T-helper 17 cell (primary cell): ENCODE data around the gene NR5A2. TPM values are rescaled to one million over a fixed set of nuclear protein-coding genes. Genes with fewer than 3 reads are reported as not detected.

Experiments
- ATAC-seq: fragments of 150-1000 bp; cut with Tn5 transposase; 2 replicates; pipeline ENCODE4 v1.10.0; 2021; ENCODE audit warnings: mild to moderate bottlenecking, moderate library complexity
- DNase-seq, 3 donors: peaks; one replicate each; pipeline versions ENCODE4 v3.0.0 to v3.0.0-alpha.2; 2020 to 2021
- H3K9me3 ChIP-seq: one replicate; pipeline ENCODE4 v1.7.0; 2013; ENCODE audit warnings: low read length, mild to moderate bottlenecking; ENCODE audit not compliant: control insufficient read depth, poor library complexity, severe bottlenecking
- H3K27ac Mint-ChIP-seq: one replicate; pipeline ENCODE4 v1.8.0; 2022; ENCODE audit warnings: mild to moderate bottlenecking, moderate library complexity, mixed read lengths
- H3K27me3 Mint-ChIP-seq: one replicate; pipeline ENCODE4 v1.8.0; 2022; ENCODE audit warnings: mixed read lengths
- H3K36me3 Mint-ChIP-seq: one replicate; pipeline ENCODE4 v1.8.0; 2022; ENCODE audit warnings: low read depth, mixed read lengths
- H3K4me1 Mint-ChIP-seq: one replicate; pipeline ENCODE4 v1.8.0; 2022; ENCODE audit warnings: mild to moderate bottlenecking, mixed read lengths
- H3K4me3 Mint-ChIP-seq: one replicate; pipeline ENCODE4 v1.8.0; 2022; ENCODE audit warnings: mild to moderate bottlenecking, moderate library complexity, mixed read lengths
- total RNA-seq, 4 donors: library from RNA in 2 of 4; stranded (reverse) in 2 of 4; gene quantifications; one replicate each; pipeline ENCODE4 v1.2.3 and lab custom pipeline; 2022 to 2026

Gene NR5A2
- total RNA-seq: not detected
- total RNA-seq (lab: John Stamatoyannopoulos, UW): 0 to 0.23 reads per million in 2 donors

DNA sequence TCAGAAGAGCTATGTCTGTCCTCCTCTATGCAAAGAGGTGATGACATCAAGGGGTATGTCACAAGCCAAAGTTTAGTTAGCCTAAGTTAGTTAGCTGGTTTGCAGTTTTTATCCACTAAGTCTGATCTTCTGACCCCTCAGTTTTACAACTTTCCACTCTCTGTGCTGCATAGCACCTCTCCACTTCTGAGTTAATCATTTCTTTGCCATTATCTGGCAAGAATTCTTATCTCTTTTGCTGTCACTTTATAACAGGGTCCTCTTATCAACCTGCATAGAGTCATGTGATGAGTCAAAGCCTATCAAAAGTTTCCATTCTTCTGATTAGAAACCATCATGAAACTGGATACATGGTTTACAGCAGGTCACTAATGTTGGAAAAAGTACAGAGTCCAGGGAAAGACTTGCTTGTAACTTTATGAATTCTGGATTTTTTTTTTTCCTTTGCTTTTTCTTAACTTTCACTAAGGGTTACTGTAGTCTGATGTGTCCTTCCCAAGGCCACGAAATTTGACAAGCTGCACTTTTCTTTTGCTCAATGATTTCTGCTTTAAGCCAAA is at the start of gene NR5A2:
NR5A2 (plus strand) TSS at position 447 of the 560 bp plus-strand sequence. CDS start 138 bp downstream, outside the sequence.
- H3K36me3 Mint-ChIP-seq: no peaks in the 10 kb centered on the region
- H3K4me1 Mint-ChIP-seq: peaks cover 5% of the 10 kb centered on the region
- no peak for ATAC-seq
- H3K9me3 ChIP-seq: no peaks in the 10 kb centered on the region
- peaks cover 48% of the 10 kb centered on the region for H3K27me3 Mint-ChIP-seq
- no peak within 1 kb of the TSS for H3K4me3 Mint-ChIP-seq
- no peak within 1 kb of the TSS for H3K27ac Mint-ChIP-seq
- no peak for DNase-seq

- H3K9me3 ChIP-seq: no peaks in the 10 kb centered on the region
- ATAC-seq (no peak), DNase-seq (no peak)
- peaks cover 17% of the 10 kb centered on the region for H3K27me3 Mint-ChIP-seq
- no peak overlapping the region for H3K4me3 Mint-ChIP-seq
- H3K4me1 Mint-ChIP-seq: peaks cover 4% of the 10 kb centered on the region
- no peaks in the 10 kb centered on the region for H3K36me3 Mint-ChIP-seq
- no peak overlapping the region for H3K27ac Mint-ChIP-seq
Measured at GRCh38 chr1:199978408-199978940, 49.0 kb upstream of the NR5A2 start.

DNA sequence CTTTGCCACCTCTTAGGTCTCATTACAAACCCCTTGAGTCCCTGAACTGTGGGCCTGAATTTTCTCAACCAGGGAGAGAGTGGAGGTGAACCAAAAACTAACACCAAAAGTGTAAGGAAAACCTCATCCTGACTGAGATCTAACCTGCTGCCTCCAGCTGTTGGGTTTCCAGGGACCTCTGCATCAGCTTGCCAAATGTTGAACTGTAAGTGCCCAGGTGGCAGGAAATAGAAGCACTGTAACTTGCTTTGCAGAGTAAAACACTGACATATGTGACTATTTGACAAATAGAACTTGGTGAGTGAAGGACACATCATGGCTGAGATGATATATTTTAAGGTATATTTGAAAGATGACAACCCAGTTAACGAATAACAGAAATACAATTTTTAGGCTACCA is 48.4 kb upstream of the NR5A2 start:
- Mint-ChIP-seq H3K27ac (no peak overlapping the region), H3K36me3 (no peaks in the 10 kb centered on the region), H3K4me1 (peaks cover 3% of the 10 kb centered on the region), H3K4me3 (no peak overlapping the region), H3K27me3 (peaks cover 12% of the 10 kb centered on the region)
- no peaks in the 10 kb centered on the region for H3K9me3 ChIP-seq
- DNase-seq (no peak), ATAC-seq (no peak)

- Mint-ChIP-seq H3K4me1 (no peaks in the 10 kb centered on the region), H3K27me3 (peaks cover 6% of the 10 kb centered on the region), H3K27ac (no peak overlapping the region), H3K4me3 (no peak overlapping the region), H3K36me3 (no peaks in the 10 kb centered on the region)
- DNase-seq (no peak), ATAC-seq (no peak)
- H3K9me3 ChIP-seq: no peaks in the 10 kb centered on the region
Measured at GRCh38 chr1:199981584-199981983, 45.9 kb upstream of the NR5A2 start.

DNA sequence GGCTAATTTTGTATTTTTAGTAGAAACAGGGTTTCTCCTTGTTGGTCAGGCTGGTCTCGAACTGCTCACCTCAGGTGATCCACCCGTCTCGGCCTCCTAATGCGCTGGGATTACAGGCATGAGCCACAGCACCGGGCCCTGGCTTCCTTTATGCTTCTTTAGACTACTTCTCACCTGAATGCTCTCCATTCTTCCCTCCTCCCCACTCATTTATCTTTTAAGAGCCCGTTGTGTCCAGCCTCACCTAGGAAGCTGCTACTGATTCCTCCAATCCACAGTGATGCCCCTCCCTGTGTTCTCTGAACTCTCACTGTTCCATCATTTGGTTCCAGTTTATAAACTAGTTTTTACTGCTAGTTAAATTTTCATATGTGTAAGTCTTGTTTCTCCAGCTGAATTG is 44.9 kb upstream of the NR5A2 start:
- Mint-ChIP-seq H3K27ac (no peak overlapping the region), H3K27me3 (no peaks in the 10 kb centered on the region), H3K36me3 (no peaks in the 10 kb centered on the region), H3K4me3 (no peak overlapping the region), H3K4me1 (no peaks in the 10 kb centered on the region)
- H3K9me3 ChIP-seq: no peaks in the 10 kb centered on the region
- no peak for DNase-seq
- no peak for ATAC-seq

DNA sequence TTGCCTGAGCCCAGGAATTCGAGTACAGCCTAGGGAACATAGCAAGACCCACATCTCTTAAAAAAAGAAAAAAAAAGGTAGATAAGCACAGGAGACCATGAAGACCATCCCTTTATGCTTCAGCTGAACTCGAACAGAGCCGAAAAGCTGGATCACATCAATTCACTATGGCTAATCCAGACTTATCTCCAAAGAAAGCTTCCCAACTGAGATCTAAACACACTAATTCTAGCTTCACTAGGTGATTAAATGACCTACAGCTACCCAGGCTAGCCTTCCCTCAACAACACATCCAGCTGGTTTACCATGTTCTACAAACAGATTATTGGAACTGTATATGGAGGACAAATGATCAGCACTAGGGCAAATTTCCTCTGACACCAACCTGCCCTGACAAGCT is 44.0 kb upstream of the NR5A2 start:
- DNase-seq: no peak
- H3K27me3 Mint-ChIP-seq: no peaks in the 10 kb centered on the region
- H3K9me3 ChIP-seq: no peaks in the 10 kb centered on the region

DNA sequence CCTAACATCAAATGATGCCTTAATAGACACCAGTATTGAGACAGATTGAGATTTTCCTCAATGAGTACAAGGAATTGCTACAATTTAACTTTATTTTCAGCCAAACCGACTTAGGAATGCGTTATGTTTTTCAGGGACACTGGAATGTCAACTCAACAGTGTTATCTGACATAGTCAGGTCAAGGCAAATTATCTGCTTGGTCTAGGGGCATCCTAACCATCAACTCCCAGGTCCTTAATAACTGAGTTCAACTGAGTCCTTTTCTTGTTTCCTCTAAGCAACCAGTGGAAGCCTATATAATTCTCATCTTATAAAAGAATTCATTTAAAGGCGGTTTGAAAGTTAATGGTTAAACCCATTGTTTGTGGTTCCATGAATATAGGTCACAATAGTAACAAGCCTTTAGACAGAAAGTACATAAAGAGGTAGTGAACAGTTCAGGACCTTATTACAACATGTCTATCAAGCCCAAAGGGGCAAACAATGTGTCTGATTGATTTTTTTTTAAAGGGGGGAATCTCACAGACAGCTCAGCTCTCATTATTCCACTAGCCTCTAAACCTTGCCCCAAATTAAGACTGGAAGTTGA is 32.3 kb upstream of the NR5A2 start:
- Mint-ChIP-seq H3K36me3 (no peaks in the 10 kb centered on the region), H3K4me1 (no peaks in the 10 kb centered on the region), H3K27ac (no peak overlapping the region), H3K4me3 (no peak overlapping the region), H3K27me3 (no peaks in the 10 kb centered on the region)
- ATAC-seq: no peak
- H3K9me3 ChIP-seq: no peaks in the 10 kb centered on the region
- DNase-seq: no peak

More for the DNA sequence above, 44.0 kb upstream of the NR5A2 start:
- Mint-ChIP-seq H3K27ac (no peak overlapping the region), H3K4me3 (no peak overlapping the region), H3K36me3 (no peaks in the 10 kb centered on the region), H3K4me1 (no peaks in the 10 kb centered on the region)
- no peak for ATAC-seq

DNA sequence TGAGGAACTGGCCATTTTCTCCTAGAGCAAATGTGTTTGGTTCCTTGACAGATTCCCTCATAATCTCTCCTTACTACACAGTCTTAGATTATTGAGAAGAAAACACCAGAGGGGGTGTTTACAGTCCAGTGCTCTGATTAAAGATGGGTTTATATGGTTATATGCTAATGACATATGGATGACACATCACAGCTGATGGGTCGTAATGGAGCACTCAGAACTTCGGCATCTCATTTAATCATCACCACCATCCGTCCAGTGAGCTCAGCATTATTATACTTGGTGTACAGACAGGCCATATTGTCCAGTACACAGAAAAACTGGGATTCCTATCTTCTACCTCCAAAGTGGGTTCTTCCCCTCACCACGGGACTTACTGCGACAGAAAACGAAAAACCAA is 22.3 kb upstream of the NR5A2 start:
- no peaks in the 10 kb centered on the region for H3K4me1 Mint-ChIP-seq
- H3K27me3 Mint-ChIP-seq: peaks cover 6% of the 10 kb centered on the region
- no peaks in the 10 kb centered on the region for H3K36me3 Mint-ChIP-seq
- H3K9me3 ChIP-seq: no peaks in the 10 kb centered on the region
- ATAC-seq (no peak), DNase-seq (no peak)
- no peak overlapping the region for H3K4me3 Mint-ChIP-seq
- no peak overlapping the region for H3K27ac Mint-ChIP-seq

GRCh38 chr1:200006711-200007110 is 20.8 kb upstream of the NR5A2 start:
- no peak overlapping the region for H3K4me3 Mint-ChIP-seq
- DNase-seq (no peak), ATAC-seq (no peak)
- no peaks in the 10 kb centered on the region for H3K9me3 ChIP-seq
- no peaks in the 10 kb centered on the region for H3K4me1 Mint-ChIP-seq
- peaks cover 8% of the 10 kb centered on the region for H3K27me3 Mint-ChIP-seq
- H3K36me3 Mint-ChIP-seq: no peaks in the 10 kb centered on the region
- no peak overlapping the region for H3K27ac Mint-ChIP-seq

DNA sequence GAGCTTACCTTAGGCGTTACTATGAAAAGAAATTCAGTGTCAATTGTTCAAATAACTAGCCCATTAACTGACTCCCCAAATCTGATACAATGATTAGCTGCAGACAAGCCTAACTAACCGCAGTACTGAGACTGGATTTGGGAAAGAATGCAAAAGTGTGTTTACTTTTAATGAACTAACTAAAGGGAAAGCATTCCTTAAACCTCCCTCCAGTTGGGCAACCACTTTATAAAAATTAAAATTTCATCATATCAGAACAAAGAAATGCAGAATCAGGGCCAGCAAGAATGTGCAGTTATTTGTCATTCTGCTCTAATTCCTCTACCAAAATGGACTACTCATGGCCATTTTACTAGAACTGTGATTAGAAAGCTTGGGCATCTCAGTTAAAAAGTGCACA is 11.7 kb upstream of the NR5A2 start:
- ATAC-seq (no peak), DNase-seq (no peak)
- Mint-ChIP-seq H3K36me3 (no peaks in the 10 kb centered on the region), H3K27ac (no peak overlapping the region), H3K4me1 (no peaks in the 10 kb centered on the region), H3K4me3 (no peak overlapping the region), H3K27me3 (peaks cover 42% of the 10 kb centered on the region)
- H3K9me3 ChIP-seq: no peaks in the 10 kb centered on the region

- no peaks in the 10 kb centered on the region for H3K9me3 ChIP-seq
- H3K27ac Mint-ChIP-seq: no peak overlapping the region
- H3K4me1 Mint-ChIP-seq: peaks cover 2% of the 10 kb centered on the region
- no peaks in the 10 kb centered on the region for H3K36me3 Mint-ChIP-seq
- no peak overlapping the region for H3K4me3 Mint-ChIP-seq
- DNase-seq: no peak
- no peak for ATAC-seq
- peaks cover 27% of the 10 kb centered on the region for H3K27me3 Mint-ChIP-seq
Measured at GRCh38 chr1:200021577-200022238, 5.8 kb upstream of the NR5A2 start.

- Mint-ChIP-seq H3K27me3 (peaks cover 33% of the 10 kb centered on the region), H3K4me3 (no peak overlapping the region), H3K4me1 (peaks cover 2% of the 10 kb centered on the region), H3K27ac (no peak overlapping the region), H3K36me3 (no peaks in the 10 kb centered on the region)
- DNase-seq: no peak
- ATAC-seq: no peak
- H3K9me3 ChIP-seq: no peaks in the 10 kb centered on the region
Measured at GRCh38 chr1:200022239-200022804, 5.2 kb upstream of the NR5A2 start.

DNA sequence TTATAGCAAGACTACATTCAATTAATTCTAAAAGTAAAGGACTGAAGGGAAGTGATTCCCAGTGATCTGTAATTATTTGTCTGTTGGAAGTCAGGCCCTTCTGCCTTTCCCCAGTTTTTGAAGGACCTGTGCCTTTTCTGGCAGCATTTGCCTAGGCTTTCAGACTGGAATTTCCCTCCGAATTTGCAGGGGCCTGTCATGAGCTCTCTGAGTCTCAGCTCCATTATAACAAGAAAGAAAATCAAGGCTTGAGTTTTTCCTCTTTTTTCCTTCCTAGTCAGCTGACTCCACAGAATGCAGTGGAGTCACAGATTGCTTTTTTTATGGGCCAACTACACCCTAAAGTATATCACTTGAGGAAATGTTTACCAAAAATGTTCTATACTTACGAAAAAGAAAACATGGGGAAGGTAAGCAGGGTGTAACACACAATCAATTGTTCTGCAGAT is 1.1 kb downstream of the NR5A2 start:
- ATAC-seq (no peak), DNase-seq (no peak)
- peaks cover 5% of the 10 kb centered on the region for H3K4me1 Mint-ChIP-seq
- no peaks in the 10 kb centered on the region for H3K36me3 Mint-ChIP-seq
- H3K9me3 ChIP-seq: no peaks in the 10 kb centered on the region
- H3K27me3 Mint-ChIP-seq: peaks cover 46% of the 10 kb centered on the region
- peak overlapping the region; percentile 75 for H3K4me3 Mint-ChIP-seq
- no peak overlapping the region for H3K27ac Mint-ChIP-seq
